Type B pancreatic cell (in vitro differentiated cells): ENCODE measurements around the gene KRT72. TPM values are rescaled to one million over a fixed set of nuclear protein-coding genes. Genes with fewer than 3 reads are reported as not detected.

Source experiments
- DNase-seq: peaks from one replicate; pipeline ENCODE4 v3.0.0; 2021; ENCODE audit warnings: mixed read lengths; ENCODE audit not compliant: unreplicated experiment; ENCODE audit errors: extremely low spot score
- H3K27ac Mint-ChIP-seq: 2 replicates; pipeline ENCODE4 v1.8.0; 2021; ENCODE audit warnings: mild to moderate bottlenecking, mixed read lengths
- H3K27me3 Mint-ChIP-seq: 2 replicates; pipeline ENCODE4 v1.8.0; 2021; ENCODE audit warnings: mixed read lengths
- H3K36me3 Mint-ChIP-seq: 2 replicates; pipeline ENCODE4 v1.8.0; 2021; ENCODE audit warnings: mixed read lengths
- H3K4me1 Mint-ChIP-seq: one replicate; pipeline ENCODE4 v1.8.0; 2021; ENCODE audit warnings: mixed read lengths; ENCODE audit not compliant: unreplicated experiment
- H3K4me3 Mint-ChIP-seq: 2 replicates; pipeline ENCODE4 v1.8.0; 2021; ENCODE audit warnings: mild to moderate bottlenecking, mixed read lengths
- H3K9me3 Mint-ChIP-seq: 2 replicates; pipeline ENCODE4 v1.8.0; 2021; ENCODE audit warnings: mixed read lengths
- CTCF ChIP-seq: fragments of 200-600 bp; sonication (generic); conservative IDR thresholded peaks from 2 replicates; pipeline ENCODE4 v1.5.0; 2021; ENCODE audit warnings: antibody characterized with exemption, mild to moderate bottlenecking
- total RNA-seq: library from RNA; stranded (reverse); gene quantifications from 2 replicates; pipeline ENCODE4 v1.2.1, GENCODE V29; 2021; ENCODE audit warnings: low replicate concordance

The KRT72 gene
- total RNA-seq, 1 donor from 2014 or later: 0.48 TPM

- Mint-ChIP-seq H3K27me3 (peaks cover 22% of the 10 kb centered on the region), H3K36me3 (no peaks in the 10 kb centered on the region), H3K4me3 (no peak overlapping the region), H3K9me3 (no peaks in the 10 kb centered on the region), H3K4me1 (no peaks in the 10 kb centered on the region), H3K27ac (no peak overlapping the region)
- no peak for DNase-seq
- no peak for TF ChIP-seq CTCF
Measured at GRCh38 chr12:52622349-52622748, 21.1 kb upstream of the KRT72 start.

- DNase-seq: peak; percentile 56
- no peak overlapping the region for H3K4me3 Mint-ChIP-seq
- no peaks in the 10 kb centered on the region for H3K4me1 Mint-ChIP-seq
- H3K36me3 Mint-ChIP-seq: no peaks in the 10 kb centered on the region
- no peaks in the 10 kb centered on the region for H3K9me3 Mint-ChIP-seq
- H3K27me3 Mint-ChIP-seq: peaks cover 30% of the 10 kb centered on the region
- TF ChIP-seq CTCF: no peak
- H3K27ac Mint-ChIP-seq: no peak overlapping the region
Measured at GRCh38 chr12:52618866-52619265, 17.6 kb upstream of the KRT72 start.

- Mint-ChIP-seq H3K27me3 (peaks cover 32% of the 10 kb centered on the region), H3K9me3 (no peaks in the 10 kb centered on the region), H3K36me3 (no peaks in the 10 kb centered on the region), H3K4me1 (no peaks in the 10 kb centered on the region), H3K27ac (no peak within 1 kb of the TSS), H3K4me3 (no peak within 1 kb of the TSS)
- no peak for TF ChIP-seq CTCF
- no peak for DNase-seq
Measured at GRCh38 chr12:52618216-52618615, 17.0 kb upstream of the KRT72 start, which contains the start of gene KRT73. TSS of gene KRT73 (minus strand) at chr12:52618559. CDS start at chr12:52618524, 35 bp downstream.

DNA sequence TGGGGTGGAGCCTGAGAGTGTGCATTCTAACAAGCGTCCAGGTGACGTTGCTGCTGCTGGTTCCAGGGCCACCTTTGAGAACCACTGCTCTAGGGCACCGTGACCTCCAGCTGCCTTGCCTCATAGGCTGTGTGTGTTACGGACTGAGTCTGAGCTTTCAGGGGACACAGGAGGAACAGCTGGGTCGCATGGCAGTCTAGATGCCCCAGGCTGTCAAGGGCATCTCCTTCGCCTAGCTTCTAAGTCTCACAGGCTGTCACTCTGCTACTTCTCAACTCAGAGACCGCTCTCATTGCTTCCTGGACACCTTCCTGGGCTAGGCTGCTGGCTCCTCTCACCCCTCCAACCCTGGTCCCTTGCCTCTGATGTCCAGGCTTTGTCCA, 16.1 kb upstream of the KRT72 start:
- Mint-ChIP-seq H3K9me3 (no peaks in the 10 kb centered on the region), H3K27ac (no peak overlapping the region), H3K4me3 (no peak overlapping the region), H3K36me3 (no peaks in the 10 kb centered on the region), H3K27me3 (peaks cover 34% of the 10 kb centered on the region), H3K4me1 (no peaks in the 10 kb centered on the region)
- no peak for DNase-seq
- TF ChIP-seq CTCF: no peak

DNA sequence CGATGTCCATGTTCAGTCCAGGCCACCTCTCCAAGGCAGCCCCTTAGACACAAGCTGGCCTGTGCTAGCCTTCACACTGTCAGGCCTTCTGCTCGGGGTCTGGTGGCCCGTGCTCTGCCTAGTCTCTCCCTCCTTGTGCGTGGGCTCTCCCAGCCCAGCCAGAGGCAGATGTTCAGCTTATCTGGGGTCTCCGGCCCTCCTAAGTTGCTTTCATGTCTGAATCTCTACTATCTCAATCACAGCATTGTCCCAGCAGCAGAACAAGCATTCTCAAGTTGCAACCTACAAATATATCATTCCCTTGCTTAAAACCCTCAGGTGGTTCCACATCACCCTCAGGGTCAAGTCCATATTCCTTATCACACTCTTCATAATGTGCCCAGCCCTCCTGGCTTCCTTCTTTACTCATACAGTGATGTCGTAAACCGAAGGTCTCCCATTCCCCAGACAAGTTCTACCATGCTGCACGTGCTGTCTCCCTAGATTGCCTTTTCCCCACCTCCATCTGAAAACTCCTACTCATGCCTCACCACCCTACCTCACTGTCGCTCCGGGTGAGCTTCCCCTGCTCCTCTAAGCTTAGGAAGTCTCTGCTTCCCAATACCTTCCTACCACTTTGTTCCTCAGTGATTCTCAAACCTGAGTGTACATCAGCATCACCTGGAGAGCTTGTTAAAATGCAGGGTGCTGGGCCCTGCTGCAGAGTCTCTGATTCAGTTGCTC, 15.6 kb upstream of the KRT72 start:
- Mint-ChIP-seq H3K27me3 (peaks cover 38% of the 10 kb centered on the region), H3K9me3 (no peaks in the 10 kb centered on the region), H3K36me3 (no peaks in the 10 kb centered on the region), H3K4me1 (no peaks in the 10 kb centered on the region), H3K27ac (no peak overlapping the region), H3K4me3 (no peak overlapping the region)
- no peak for TF ChIP-seq CTCF
- DNase-seq: no peak
